ENCODE results near the gene CLEC14A.
A peak's percentile ranks its signal among the peaks of the same experiment; 100 is the strongest.

Gene CLEC14A

GRCh38 chr14:38255673-38256532 is at the start of gene CLEC14A:
CLEC14A (minus strand) TSS chr14:38256093; CDS start chr14:38256022, 71 bp downstream.
- peak; percentile 86 for DNase-seq

GRCh38 chr14:38302966-38303365 is 47.1 kb upstream of the CLEC14A start:
- no peak for DNase-seq

GRCh38 chr14:38302034-38302433 is 46.1 kb upstream of the CLEC14A start:
- no peak for DNase-seq

- DNase-seq, result peak; percentile 27
Measured at GRCh38 chr14:38297681-38298080, 41.8 kb upstream of the CLEC14A start.

GRCh38 chr14:38291681-38292467 is 36.0 kb upstream of the CLEC14A start:
- no peak for DNase-seq

GRCh38 chr14:38290601-38291188 is 34.8 kb upstream of the CLEC14A start:
- no peak for DNase-seq

GRCh38 chr14:38286452-38286851 is 30.6 kb upstream of the CLEC14A start:
- no peak for DNase-seq

- no peak for DNase-seq
Measured at GRCh38 chr14:38285962-38286361, 30.1 kb upstream of the CLEC14A start.

- DNase-seq, result no peak
Measured at GRCh38 chr14:38282936-38283335, 27.0 kb upstream of the CLEC14A start.

GRCh38 chr14:38280081-38280480 is 24.2 kb upstream of the CLEC14A start:
- DNase-seq, result no peak

- no peak for DNase-seq
Measured at GRCh38 chr14:38279572-38279971, 23.7 kb upstream of the CLEC14A start.

GRCh38 chr14:38278035-38278434 is 22.1 kb upstream of the CLEC14A start:
- DNase-seq, result no peak

- no peak for DNase-seq
Measured at GRCh38 chr14:38262844-38263243, 7.0 kb upstream of the CLEC14A start.

- DNase-seq, result no peak
Measured at GRCh38 chr14:38261620-38262019, 5.7 kb upstream of the CLEC14A start.

- no peak for DNase-seq
Measured at GRCh38 chr14:38257507-38257906, 1.6 kb upstream of the CLEC14A start.

GRCh38 chr14:38256533-38256840 is 594 bp upstream of the CLEC14A start:
- DNase-seq, result no peak

- no peak for DNase-seq
Measured at GRCh38 chr14:38255408-38255672, 553 bp downstream of the CLEC14A start.

- DNase-seq, result peak; percentile 48
Measured at GRCh38 chr14:38254571-38255407, 1.1 kb downstream of the CLEC14A start.

GRCh38 chr14:38253676-38254075 is 2.2 kb downstream of the CLEC14A start:
- no peak for DNase-seq

- no peak for DNase-seq
Measured at GRCh38 chr14:38252066-38252710, 3.7 kb downstream of the CLEC14A start.

GRCh38 chr14:38250331-38250730 is 5.6 kb downstream of the CLEC14A start:
- DNase-seq, result no peak

GRCh38 chr14:38248321-38249028 is 7.4 kb downstream of the CLEC14A start:
- no peak for DNase-seq

All from right hindlimb (tissue), 1 donor.